Measurements from ENCODE around the gene FBP1.

Gene FBP1

DNA sequence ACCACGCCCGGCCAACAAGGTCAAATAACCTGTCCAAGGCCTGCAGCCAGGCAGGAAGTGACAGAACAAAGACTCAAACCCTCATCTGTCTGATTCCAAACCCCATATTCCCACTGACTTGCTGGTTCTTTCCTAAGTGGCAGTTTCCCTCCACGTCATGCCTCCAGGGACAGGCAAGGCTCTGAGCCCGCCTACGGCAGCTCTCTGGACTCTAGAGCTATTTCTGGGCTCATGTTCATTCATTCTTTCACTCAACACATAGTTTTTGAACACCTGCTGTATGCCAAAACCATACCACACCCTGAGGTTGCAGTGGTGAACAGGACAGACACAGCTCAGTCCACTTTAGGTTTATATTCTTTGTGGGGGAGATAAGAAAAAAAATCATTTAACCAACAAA lies 5.2 kb upstream of the FBP1 start:
- no peak for TF ChIP-seq CTCF (conservative IDR thresholded peaks at IDR 0.05; ENCODE audit: low read depth, low read length)
- no peak overlapping the region for H3K4me3 ChIP-seq (ENCODE audit: low read depth, low read length)
- DNase-seq (ENCODE audit: low read depth) = no peak

DNA sequence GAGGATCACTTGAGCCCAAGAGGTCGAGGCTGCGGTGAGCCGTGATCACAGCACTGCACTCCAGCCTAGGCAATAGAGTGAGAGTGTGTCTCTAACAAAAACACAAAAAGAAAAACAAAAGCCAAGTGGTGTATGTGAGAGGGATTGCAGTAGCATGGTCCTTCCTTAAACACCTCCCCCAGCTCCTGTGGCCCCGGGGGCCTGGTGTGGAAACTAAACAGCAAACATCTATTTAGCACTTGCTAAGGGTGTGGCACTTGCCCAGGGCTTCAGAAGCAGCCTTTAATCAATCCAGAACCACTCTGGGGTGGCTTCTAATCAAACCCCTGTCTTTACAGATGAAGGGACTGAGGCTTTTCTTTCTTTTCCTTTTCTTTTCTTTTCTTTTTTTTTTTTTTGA lies 4.4 kb upstream of the FBP1 start:
- DNase-seq (ENCODE audit: low read depth) = no peak

DNA sequence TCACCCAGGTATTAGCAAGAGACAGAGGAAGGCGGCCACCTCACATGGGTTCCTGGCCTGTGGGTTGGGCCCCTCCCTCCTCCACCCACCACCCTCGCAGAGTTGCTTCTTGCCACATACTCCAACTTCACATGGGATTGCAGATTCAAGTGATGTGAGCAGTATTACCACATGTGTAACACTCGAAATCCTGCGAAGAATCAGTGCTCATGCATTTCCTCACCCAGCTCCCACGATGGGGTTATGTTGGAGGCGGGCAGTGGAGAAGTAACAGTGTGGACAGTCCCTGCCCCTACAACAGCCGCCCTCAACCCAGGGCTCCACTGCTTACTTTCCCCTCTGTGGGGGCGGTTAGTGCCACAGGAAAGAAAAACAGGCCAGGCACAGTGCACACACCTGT lies 3.9 kb upstream of the FBP1 start:
- no peak for TF ChIP-seq CTCF (conservative IDR thresholded peaks at IDR 0.05; ENCODE audit: low read depth, low read length)
- no peak overlapping the region for H3K4me3 ChIP-seq (ENCODE audit: low read depth, low read length)
- DNase-seq (ENCODE audit: low read depth) = no peak

More for the DNA sequence above, 4.4 kb upstream of the FBP1 start:
- TF ChIP-seq CTCF (conservative IDR thresholded peaks at IDR 0.05; ENCODE audit: low read depth, low read length) = no peak
- no peak overlapping the region for H3K4me3 ChIP-seq (ENCODE audit: low read depth, low read length)

- TF ChIP-seq CTCF (conservative IDR thresholded peaks at IDR 0.05; ENCODE audit: low read depth, low read length) = no peak
- no peak overlapping the region for H3K4me3 ChIP-seq (ENCODE audit: low read depth, low read length)
- no peak for DNase-seq (ENCODE audit: low read depth)
These were observed 3.2 kb upstream of the FBP1 start for GRCh38 chr9:94642501-94642900.

DNA sequence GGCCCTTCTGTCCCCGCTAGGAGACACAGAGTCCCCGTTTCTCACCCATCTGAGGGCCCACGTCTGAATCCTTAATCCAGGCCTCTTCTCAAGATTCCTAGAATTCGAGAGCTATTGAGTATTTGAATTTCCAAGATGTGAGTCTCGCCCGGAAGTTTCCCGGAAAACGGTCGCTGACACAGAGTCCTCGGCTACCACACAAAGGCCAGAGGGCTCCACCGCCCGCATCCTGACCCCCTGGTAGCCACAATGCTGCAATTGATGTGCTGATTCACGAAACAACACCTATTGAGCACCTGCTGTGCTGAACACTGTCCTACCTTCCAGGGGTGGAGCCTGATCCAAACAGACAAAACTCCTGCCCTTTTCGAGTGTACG lies 670 bp upstream of the FBP1 start:
- DNase-seq (ENCODE audit: low read depth) = no peak
- H3K4me3 ChIP-seq (ENCODE audit: low read depth, low read length) = peak overlapping the region; percentile 48
- TF ChIP-seq CTCF (conservative IDR thresholded peaks at IDR 0.05; ENCODE audit: low read depth, low read length) = no peak

GRCh38 chr9:94638335-94639060 lies 820 bp downstream of the FBP1 start:
- DNase-seq (ENCODE audit: low read depth) = no peak
- TF ChIP-seq CTCF (conservative IDR thresholded peaks at IDR 0.05; ENCODE audit: low read depth, low read length) = no peak
- H3K4me3 ChIP-seq (ENCODE audit: low read depth, low read length) = no peak overlapping the region

DNA sequence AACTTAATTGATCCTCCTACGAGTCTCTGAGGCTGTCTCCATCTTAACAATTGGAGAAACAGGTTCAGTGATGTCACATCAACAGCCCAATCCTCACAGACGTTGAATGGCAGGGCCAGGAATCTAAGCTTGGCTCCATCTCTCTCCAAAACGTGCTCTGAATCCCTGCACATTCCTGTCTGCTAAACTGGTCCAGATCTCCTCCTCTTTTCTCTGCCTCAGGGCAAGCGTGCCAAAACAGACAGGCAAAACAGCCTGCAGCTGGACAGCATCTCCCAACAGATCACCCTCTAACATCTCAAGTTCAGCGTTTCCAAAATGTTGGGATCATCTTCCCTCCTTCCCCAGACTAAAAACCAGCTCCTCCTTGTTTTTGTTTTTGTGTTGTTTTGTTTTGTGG lies 6.6 kb downstream of the FBP1 start:
- DNase-seq (ENCODE audit: low read depth) = no peak
- TF ChIP-seq CTCF (conservative IDR thresholded peaks at IDR 0.05; ENCODE audit: low read depth, low read length) = no peak
- H3K4me3 ChIP-seq (ENCODE audit: low read depth, low read length) = no peak overlapping the region
